ENCODE measurements around the gene GJD2. TPM values are rescaled to one million over a fixed set of nuclear protein-coding genes. Genes with fewer than 3 reads are reported as not detected.

GJD2 gene
- total and polyA plus RNA-seq, 4 donors: not detected

GRCh38 chr15:34773917-34774316 lies 19.1 kb upstream of the GJD2 start:
- Histone ChIP-seq H3K4me3 (ENCODE audit: low read depth in 1 of 3, low read length in 3 of 3) (no peak overlapping the region), H3K4me1 (ENCODE audit: control insufficient read depth in 4 of 4, insufficient read depth in 4 of 4, low read length in 3 of 4) (no peaks in the 10 kb centered on the region), H3K9me3 (ENCODE audit: control insufficient read depth in 4 of 4, low read length in 3 of 4) (no peaks in the 10 kb centered on the region), H3K27me3 (ENCODE audit: control insufficient read depth in 4 of 4, insufficient read depth in 4 of 4, low read length in 3 of 4) (no peaks in the 10 kb centered on the region), H3K27ac (ENCODE audit: low read depth in 1 of 2, low read length in 2 of 2) (no peak overlapping the region), H3K9ac (ENCODE audit: low read depth in 1 of 2, low read length in 2 of 2) (no peak overlapping the region), H3K36me3 (ENCODE audit: control insufficient read depth in 4 of 4, insufficient read depth in 3 of 4, low read depth in 1 of 4, low read length in 3 of 4) (no peaks in the 10 kb centered on the region)
- DNase-seq (ENCODE audit: low spot score): no peak
- TF ChIP-seq TAF1 (conservative IDR thresholded peaks at IDR 0.05): no peak
- TF ChIP-seq NR2F2 (IDR thresholded peaks at IDR 0.05): no peak
- TF ChIP-seq RAD21 (IDR thresholded peaks at IDR 0.05): no peak
- no peak for TF ChIP-seq HNF4A (conservative IDR thresholded peaks at IDR 0.05)
- TF ChIP-seq YY1 (IDR thresholded peaks at IDR 0.05): no peak
- no peak for TF ChIP-seq RXRA (IDR thresholded peaks at IDR 0.05)
- no peak for TF ChIP-seq SP1 (IDR thresholded peaks at IDR 0.05)
- no peak for TF ChIP-seq GABPA (IDR thresholded peaks at IDR 0.05 in 1 of 2, conservative IDR thresholded peaks at IDR 0.05 in 1 of 2)
- no peak for TF ChIP-seq HNF4G (IDR thresholded peaks at IDR 0.05)
- no peak for TF ChIP-seq FOXA2 (IDR thresholded peaks at IDR 0.05)
- no peak for TF ChIP-seq ATF3 (IDR thresholded peaks at IDR 0.05)
- no peak for TF ChIP-seq CTCF (IDR thresholded peaks at IDR 0.05; ENCODE audit: low read depth, low read length, missing input control)
- no peak for TF ChIP-seq ZBTB33 (IDR thresholded peaks at IDR 0.05)
- 34% methylated on average over 2 of the region's 2 CpGs for WGBS

- Histone ChIP-seq H3K4me3 (ENCODE audit: low read depth in 1 of 3, low read length in 3 of 3) (no peak overlapping the region), H3K27ac (ENCODE audit: low read depth in 1 of 2, low read length in 2 of 2) (no peak overlapping the region), H3K4me1 (ENCODE audit: control insufficient read depth in 4 of 4, insufficient read depth in 4 of 4, low read length in 3 of 4) (no peaks in the 10 kb centered on the region), H3K9ac (ENCODE audit: low read depth in 1 of 2, low read length in 2 of 2) (no peak overlapping the region), H3K9me3 (ENCODE audit: control insufficient read depth in 4 of 4, low read length in 3 of 4) (no peaks in the 10 kb centered on the region), H3K36me3 (ENCODE audit: control insufficient read depth in 4 of 4, insufficient read depth in 3 of 4, low read depth in 1 of 4, low read length in 3 of 4) (no peaks in the 10 kb centered on the region), H3K27me3 (ENCODE audit: control insufficient read depth in 4 of 4, insufficient read depth in 4 of 4, low read length in 3 of 4) (no peaks in the 10 kb centered on the region)
- no peak for DNase-seq (ENCODE audit: low spot score)
- TF ChIP-seq RXRA (IDR thresholded peaks at IDR 0.05) (no peak), EGR1 (IDR thresholded peaks at IDR 0.05; ENCODE audit: low read depth in 2 of 2) (no peak), GABPA (IDR thresholded peaks at IDR 0.05 in 1 of 2, conservative IDR thresholded peaks at IDR 0.05 in 1 of 2) (no peak), ZBTB33 (IDR thresholded peaks at IDR 0.05) (no peak), REST (IDR thresholded peaks at IDR 0.05) (no peak), FOXA1 (IDR thresholded peaks at IDR 0.05) (no peak), YY1 (IDR thresholded peaks at IDR 0.05) (no peak), HNF4A (conservative IDR thresholded peaks at IDR 0.05) (no peak), SP1 (IDR thresholded peaks at IDR 0.05) (no peak), CTCF (IDR thresholded peaks at IDR 0.05; ENCODE audit: low read depth, low read length, missing input control) (no peak), HNF4G (IDR thresholded peaks at IDR 0.05) (no peak), NR2F2 (IDR thresholded peaks at IDR 0.05) (no peak), JUND (IDR thresholded peaks at IDR 0.05) (no peak), ATF3 (IDR thresholded peaks at IDR 0.05) (no peak), FOXA2 (IDR thresholded peaks at IDR 0.05) (no peak), TAF1 (conservative IDR thresholded peaks at IDR 0.05) (no peak)
- TF ChIP-seq, protein P1, sequence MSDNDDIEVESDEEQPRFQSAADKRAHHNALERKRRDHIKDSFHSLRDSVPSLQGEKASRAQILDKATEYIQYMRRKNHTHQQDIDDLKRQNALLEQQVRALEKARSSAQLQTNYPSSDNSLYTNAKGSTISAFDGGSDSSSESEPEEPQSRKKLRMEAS (IDR thresholded peaks at IDR 0.05): no peak
Measured at GRCh38 chr15:34773013-34773412, 18.2 kb upstream of the GJD2 start.
